HG03196 (cell line): ENCODE results near the gene DACT1.
A peak's percentile ranks its signal among the peaks of the same experiment; 100 is the strongest.

Experiments
- ATAC-seq: cut with Tn5 transposase; IDR thresholded peaks from one replicate; pipeline ENCODE4 v1.9.1; 2021; ENCODE audit not compliant: unreplicated experiment

DACT1 gene

GRCh38 chr14:58635091-58635830 lies 2.5 kb upstream of the DACT1 start:
- no peak for ATAC-seq

- ATAC-seq: no peak
These were observed 1.6 kb upstream of the DACT1 start for GRCh38 chr14:58636129-58636528.

GRCh38 chr14:58637040-58637390 lies 747 bp upstream of the DACT1 start:
- peak; percentile 0 for ATAC-seq

- peak; percentile 19 for ATAC-seq
These were observed 752 bp downstream of the DACT1 start for GRCh38 chr14:58638231-58639197.

- no peak for ATAC-seq
These were observed 1.4 kb downstream of the DACT1 start for GRCh38 chr14:58639198-58639565.

- ATAC-seq: no peak
These were observed 2.2 kb downstream of the DACT1 start for GRCh38 chr14:58639842-58640484.

- ATAC-seq: no peak
These were observed 3.2 kb downstream of the DACT1 start for GRCh38 chr14:58640959-58641358.

GRCh38 chr14:58641509-58641908 lies 3.7 kb downstream of the DACT1 start:
- no peak for ATAC-seq

GRCh38 chr14:58643366-58643765 lies 5.6 kb downstream of the DACT1 start:
- no peak for ATAC-seq

- no peak for ATAC-seq
These were observed 7.9 kb downstream of the DACT1 start for GRCh38 chr14:58645641-58646040.

- ATAC-seq: no peak
These were observed 8.7 kb downstream of the DACT1 start for GRCh38 chr14:58646479-58646878.

GRCh38 chr14:58647777-58648176 lies 10.0 kb downstream of the DACT1 start:
- ATAC-seq: no peak

GRCh38 chr14:58650857-58651256 lies 13.1 kb downstream of the DACT1 start:
- no peak for ATAC-seq

- ATAC-seq: no peak
These were observed 19.1 kb downstream of the DACT1 start for GRCh38 chr14:58656671-58657411.

GRCh38 chr14:58659061-58659460 lies 21.3 kb downstream of the DACT1 start:
- ATAC-seq: no peak

- no peak for ATAC-seq
These were observed 22.1 kb downstream of the DACT1 start for GRCh38 chr14:58659846-58660245.

- no peak for ATAC-seq
These were observed 22.6 kb downstream of the DACT1 start for GRCh38 chr14:58660407-58660806.

GRCh38 chr14:58662018-58662417 lies 24.3 kb downstream of the DACT1 start:
- ATAC-seq: no peak

- no peak for ATAC-seq
These were observed 25.0 kb downstream of the DACT1 start for GRCh38 chr14:58662759-58663158.

- no peak for ATAC-seq
These were observed 25.8 kb downstream of the DACT1 start for GRCh38 chr14:58663494-58664111.
